ENCODE data around the gene PCBP2. TPM values are rescaled to one million over a fixed set of nuclear protein-coding genes. Genes with fewer than 3 reads are reported as not detected.

PCBP2 gene
- total RNA-seq, 2 experiments from 2014 or later, result 209 to 1,015 TPM

- H3K9me3 ChIP-seq (ENCODE audit: low read length), result no peaks in the 10 kb centered on the region
- no TSS peak for BruUV-seq (replicated peaks)
- DNase-seq (ENCODE audit: low spot score), result no peak
- H3K4me1 ChIP-seq (ENCODE audit: insufficient read depth, low read length, poor library complexity, severe bottlenecking), result peaks cover 4% of the 10 kb centered on the region
- H3K79me2 ChIP-seq (ENCODE audit: insufficient read depth, low read depth, low read length), result peaks cover 81% of the 10 kb centered on the region
- no peak overlapping the region for H3K4me2 ChIP-seq (ENCODE audit: low read length)
- ChIA-PET POLR2A (interaction anchor here (1.1 to 1.8 kb wide), 2 partner anchors 14 kb away, joined by 4 to 7 read pairs; no protein-coding TSS in a partner anchor), CTCF (ENCODE audit: unreplicated experiment) (no interaction called here)
- H4K20me1 ChIP-seq (ENCODE audit: insufficient read depth, low read length), result peaks cover 55% of the 10 kb centered on the region
- no peak for TF ChIP-seq EZH2phosphoT487 (IDR thresholded peaks at IDR 0.05; ENCODE audit: borderline replicate concordance, low read depth, low read length)
- H2AFZ ChIP-seq (ENCODE audit: low read length), result no peak overlapping the region
- peaks cover 100% of the 10 kb centered on the region for H3K36me3 ChIP-seq (ENCODE audit: insufficient read depth, low read length)
- intact Hi-C loops (cut with micrococcal nuclease; ENCODE audit: unreplicated experiment), result no loop called here
- H3K9me2 ChIP-seq (ENCODE audit: insufficient read depth, low read length), result no peaks in the 10 kb centered on the region
- H3K4me3 ChIP-seq (ENCODE audit: low read depth, low read length, poor library complexity, severe bottlenecking), result no peak overlapping the region
- no peak overlapping the region for H3K27ac ChIP-seq (ENCODE audit: low read depth, low read length, poor library complexity, severe bottlenecking)
Measured at GRCh38 chr12:53461591-53461990, 9.7 kb downstream of the PCBP2 start.

- Histone ChIP-seq H3K9me3 (ENCODE audit: low read length) (no peaks in the 10 kb centered on the region), H4K20me1 (ENCODE audit: insufficient read depth, low read length) (peaks cover 55% of the 10 kb centered on the region), H3K4me3 (ENCODE audit: low read depth, low read length, poor library complexity, severe bottlenecking) (no peak overlapping the region), H3K4me1 (ENCODE audit: insufficient read depth, low read length, poor library complexity, severe bottlenecking) (peaks cover 4% of the 10 kb centered on the region), H3K79me2 (ENCODE audit: insufficient read depth, low read depth, low read length) (peaks cover 73% of the 10 kb centered on the region), H3K4me2 (ENCODE audit: low read length) (no peak overlapping the region), H2AFZ (ENCODE audit: low read length) (no peak overlapping the region), H3K27ac (ENCODE audit: low read depth, low read length, poor library complexity, severe bottlenecking) (no peak overlapping the region), H3K9me2 (ENCODE audit: insufficient read depth, low read length) (no peaks in the 10 kb centered on the region), H3K36me3 (ENCODE audit: insufficient read depth, low read length) (peaks cover 100% of the 10 kb centered on the region)
- ChIA-PET CTCF (ENCODE audit: unreplicated experiment) (no interaction called here), POLR2A (interaction anchor here (1.0 to 1.8 kb wide), 2 partner anchors 11 to 13 kb away, joined by 3 to 7 read pairs; no protein-coding TSS in a partner anchor)
- no peak for DNase-seq (ENCODE audit: low spot score)
- intact Hi-C loops (cut with micrococcal nuclease; ENCODE audit: unreplicated experiment), result no loop called here
- no TSS peak for BruUV-seq (replicated peaks)
- no peak for TF ChIP-seq CTCF (conservative IDR thresholded peaks at IDR 0.05; ENCODE audit: low read length)
- no peak for TF ChIP-seq EZH2phosphoT487 (IDR thresholded peaks at IDR 0.05; ENCODE audit: borderline replicate concordance, low read depth, low read length)
Measured at GRCh38 chr12:53462935-53463334, 11.0 kb downstream of the PCBP2 start.

GRCh38 chr12:53463802-53464560 is 12.1 kb downstream of the PCBP2 start:
- Histone ChIP-seq H3K4me2 (ENCODE audit: low read length) (no peak overlapping the region), H3K4me3 (ENCODE audit: low read depth, low read length, poor library complexity, severe bottlenecking) (no peak overlapping the region), H3K9me3 (ENCODE audit: low read length) (no peaks in the 10 kb centered on the region), H3K9me2 (ENCODE audit: insufficient read depth, low read length) (no peaks in the 10 kb centered on the region), H3K4me1 (ENCODE audit: insufficient read depth, low read length, poor library complexity, severe bottlenecking) (peaks cover 8% of the 10 kb centered on the region), H3K27ac (ENCODE audit: low read depth, low read length, poor library complexity, severe bottlenecking) (no peak overlapping the region), H3K36me3 (ENCODE audit: insufficient read depth, low read length) (peaks cover 100% of the 10 kb centered on the region), H4K20me1 (ENCODE audit: insufficient read depth, low read length) (peaks cover 58% of the 10 kb centered on the region), H3K79me2 (ENCODE audit: insufficient read depth, low read depth, low read length) (peaks cover 71% of the 10 kb centered on the region), H2AFZ (ENCODE audit: low read length) (no peak overlapping the region)
- no TSS peak for BruUV-seq (replicated peaks)
- no peak for DNase-seq (ENCODE audit: low spot score)
- intact Hi-C loops (cut with micrococcal nuclease; ENCODE audit: unreplicated experiment), result no loop called here
- ChIA-PET CTCF (ENCODE audit: unreplicated experiment) (no interaction called here), POLR2A (interaction anchor here (0.6 kb wide), 1 partner anchor 52 kb away, joined by 3 read pairs; no protein-coding TSS in a partner anchor)
- TF ChIP-seq CTCF (conservative IDR thresholded peaks at IDR 0.05; ENCODE audit: low read length) (no peak), EZH2phosphoT487 (IDR thresholded peaks at IDR 0.05; ENCODE audit: borderline replicate concordance, low read depth, low read length) (no peak)

Measured in OCI-LY7 (cell line).